SIG-M5 (cell line): ENCODE results near the gene FILIP1.
"Not testable (repeated sequence)": the region's sequence is repeated elsewhere in the genome, so short reads cannot be mapped to it uniquely, and the experiment has no call there.

Experiments used
- DNase-seq: peaks from one replicate; lab custom pipeline; 2025; lab: John Stamatoyannopoulos, UW

Gene FILIP1

DNA sequence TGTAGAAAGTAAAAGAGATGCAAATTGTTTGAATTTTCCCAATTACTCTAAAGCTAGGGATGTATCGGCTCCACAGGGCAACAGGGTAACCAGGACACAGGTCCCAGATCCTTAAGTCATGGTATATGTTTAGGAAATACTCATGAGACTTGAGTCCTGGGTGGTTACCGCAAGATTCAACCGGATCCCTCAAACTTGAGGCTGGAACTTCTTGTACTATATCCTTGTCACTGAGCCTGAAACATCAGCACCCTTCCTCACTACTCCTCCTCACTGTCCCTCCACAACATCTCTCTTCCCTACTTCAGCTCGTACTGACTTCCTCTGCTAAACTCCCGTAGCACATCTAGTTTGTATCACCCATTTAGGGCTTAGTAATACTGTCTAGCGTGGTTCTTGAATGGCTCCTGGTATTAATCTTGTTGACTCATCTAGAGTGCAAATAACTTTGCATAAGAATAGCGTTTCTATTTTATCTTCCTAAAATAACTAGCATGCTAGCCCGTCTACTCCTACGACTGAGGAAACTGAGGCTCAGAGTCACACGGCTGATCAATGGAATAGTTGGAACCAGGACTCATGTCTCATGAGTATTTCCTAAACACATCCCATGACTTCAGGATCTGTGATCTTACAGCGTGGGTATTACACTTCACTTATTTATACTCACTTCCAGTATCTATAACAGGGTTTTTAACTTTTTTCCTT lies 72.1 kb downstream of the FILIP1 start:
- no peak for DNase-seq

DNA sequence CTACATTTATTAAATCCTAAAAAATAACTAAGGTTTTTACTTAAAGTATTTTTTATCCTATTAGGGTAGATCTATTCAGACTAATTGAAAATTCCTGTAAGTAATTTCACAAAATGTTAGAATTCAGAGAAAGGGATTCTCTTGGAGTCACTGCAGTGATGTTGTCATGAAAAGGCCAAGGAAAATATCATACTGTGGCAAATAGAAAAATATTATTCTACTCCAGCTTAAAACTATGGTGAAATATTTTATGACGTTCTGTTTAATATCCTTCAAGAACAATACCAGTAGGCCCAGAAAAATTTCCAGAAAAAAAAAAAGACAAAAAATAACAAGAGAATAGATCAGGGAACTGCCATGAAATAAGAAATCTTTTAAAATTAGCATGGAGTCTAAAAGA lies 73.6 kb downstream of the FILIP1 start:
- DNase-seq: no peak

GRCh38 chr6:75419416-75419815 lies 74.2 kb downstream of the FILIP1 start:
- DNase-seq: no peak

- no peak for DNase-seq
These were observed 75.4 kb downstream of the FILIP1 start for GRCh38 chr6:75418233-75418632.

GRCh38 chr6:75416443-75416842 lies 77.2 kb downstream of the FILIP1 start:
- no peak for DNase-seq

- DNase-seq: no peak
These were observed 77.8 kb downstream of the FILIP1 start for GRCh38 chr6:75415804-75416203.

- no peak for DNase-seq
These were observed 79.1 kb downstream of the FILIP1 start for GRCh38 chr6:75414445-75415021.

- DNase-seq: no peak
These were observed 80.5 kb downstream of the FILIP1 start for GRCh38 chr6:75412969-75413662.

- not testable (repeated sequence) for DNase-seq
These were observed 83.0 kb downstream of the FILIP1 start for GRCh38 chr6:75410564-75410963.

DNA sequence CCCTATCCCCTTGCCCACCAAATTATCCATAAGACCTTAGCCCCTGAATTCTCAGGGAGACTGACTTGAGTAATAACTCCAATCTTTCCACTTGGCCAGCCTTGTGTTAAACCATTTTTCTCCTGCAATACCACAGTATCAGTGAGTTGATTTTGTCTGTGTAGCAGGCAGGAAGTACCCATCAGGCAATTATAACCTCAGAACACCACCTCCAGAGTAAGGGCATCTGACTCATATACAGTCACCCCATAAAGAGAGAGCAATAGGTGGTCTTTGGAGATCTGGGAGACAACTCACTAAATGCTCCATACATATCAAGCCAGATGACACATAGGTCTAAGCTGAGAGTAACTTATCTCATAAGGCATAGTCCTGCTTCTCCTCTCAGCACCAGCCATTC lies 83.7 kb downstream of the FILIP1 start:
- no peak for DNase-seq

- no peak for DNase-seq
These were observed 84.3 kb downstream of the FILIP1 start for GRCh38 chr6:75409286-75409685.

DNA sequence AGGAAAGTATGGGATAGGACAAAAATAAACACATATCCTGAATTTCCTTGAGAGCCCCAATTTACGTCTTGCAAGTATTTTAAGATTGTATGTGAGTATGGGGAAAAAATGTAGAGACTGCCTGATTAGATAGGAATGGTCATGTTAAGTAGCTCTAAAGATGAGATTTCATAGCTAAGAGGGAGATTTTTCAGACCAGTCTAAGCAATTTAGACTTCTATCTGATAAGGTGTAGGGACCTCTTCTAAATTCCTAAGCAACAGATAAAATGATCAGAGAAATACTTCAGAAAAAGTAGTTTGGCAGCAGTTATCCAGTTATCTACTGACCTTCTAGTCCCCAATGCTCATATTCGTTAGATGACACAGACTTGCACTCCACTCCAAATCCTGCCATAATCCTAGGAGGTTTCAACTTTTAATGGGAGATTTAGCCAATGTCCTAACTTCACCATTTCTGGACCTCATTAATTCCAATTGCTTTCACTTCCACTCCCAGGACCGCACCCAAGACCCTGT lies 90.0 kb downstream of the FILIP1 start:
- no peak for DNase-seq

DNA sequence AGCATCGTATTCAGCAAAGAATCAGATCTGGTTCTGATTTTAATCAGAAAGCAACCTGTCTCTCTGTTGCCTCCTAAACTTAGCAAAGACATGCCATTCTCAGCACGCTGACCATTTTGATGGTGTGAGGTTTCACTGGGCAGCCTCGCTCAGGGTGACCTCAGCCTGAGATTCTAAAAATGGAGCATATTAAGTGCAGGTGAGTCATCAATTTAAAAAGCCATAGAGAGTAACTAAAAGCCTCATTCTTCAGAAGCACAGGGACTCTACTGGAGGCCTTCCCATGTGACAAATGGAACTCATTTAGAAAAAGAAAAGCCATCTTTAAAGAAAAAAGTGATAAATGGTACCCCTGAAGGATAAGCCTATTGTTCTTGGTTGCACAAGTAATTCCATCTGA lies 91.3 kb downstream of the FILIP1 start:
- no peak for DNase-seq

GRCh38 chr6:75397656-75398465 lies 95.7 kb downstream of the FILIP1 start:
- DNase-seq: no peak

DNA sequence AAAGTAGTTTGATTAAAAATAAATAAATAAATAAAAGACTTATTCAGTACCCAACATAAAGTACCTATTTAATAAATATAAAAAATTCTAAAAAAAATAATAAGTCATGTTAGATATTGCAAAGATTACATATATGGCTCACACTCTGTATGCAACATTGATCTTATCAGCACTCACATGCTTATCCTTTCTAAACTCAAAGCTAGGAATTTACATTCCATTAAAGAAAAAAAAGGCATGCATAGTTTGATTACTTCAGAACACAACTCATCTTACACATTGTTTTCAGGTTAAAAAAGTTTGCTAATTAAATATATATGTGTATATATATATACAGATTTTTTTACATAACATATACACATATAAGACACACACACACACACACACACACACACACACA lies 96.4 kb downstream of the FILIP1 start:
- no peak for DNase-seq

DNA sequence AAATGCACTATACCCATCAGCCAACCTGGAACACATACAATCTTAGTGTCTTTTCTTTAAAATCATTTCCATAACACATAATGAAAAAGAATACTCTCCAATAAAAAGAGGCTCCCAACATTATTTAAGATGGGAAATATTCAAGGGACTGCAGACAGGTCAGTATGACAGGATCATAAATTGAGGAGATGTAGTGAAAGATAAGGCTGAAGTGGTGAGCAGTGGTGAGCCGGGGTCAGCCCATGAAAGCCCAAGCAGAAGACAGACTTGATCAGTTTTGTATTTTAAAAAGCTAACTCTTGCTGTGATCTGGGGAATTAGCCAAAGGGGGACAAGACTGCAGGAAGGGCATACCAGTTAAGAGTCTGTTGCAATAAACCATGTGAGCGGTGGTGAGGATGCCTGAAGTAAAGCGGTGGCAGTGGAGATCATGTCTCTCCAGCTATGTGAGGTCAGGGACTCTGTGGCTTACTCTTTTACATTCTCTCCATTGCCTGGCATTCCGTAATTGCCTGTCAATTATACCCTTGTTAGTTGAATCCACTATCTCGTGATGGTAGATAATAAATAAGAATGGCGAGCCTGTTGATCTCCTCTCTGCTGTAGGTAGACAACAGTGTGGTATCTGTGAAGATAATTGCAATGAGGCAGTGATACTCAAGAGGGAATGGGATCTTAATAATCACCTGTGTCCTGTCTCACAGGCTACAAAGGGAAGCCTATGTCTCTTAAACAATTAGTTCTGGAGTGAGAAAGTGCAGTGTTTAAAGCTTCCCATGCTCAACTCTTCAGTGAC lies 97.4 kb downstream of the FILIP1 start:
- DNase-seq: no peak

DNA sequence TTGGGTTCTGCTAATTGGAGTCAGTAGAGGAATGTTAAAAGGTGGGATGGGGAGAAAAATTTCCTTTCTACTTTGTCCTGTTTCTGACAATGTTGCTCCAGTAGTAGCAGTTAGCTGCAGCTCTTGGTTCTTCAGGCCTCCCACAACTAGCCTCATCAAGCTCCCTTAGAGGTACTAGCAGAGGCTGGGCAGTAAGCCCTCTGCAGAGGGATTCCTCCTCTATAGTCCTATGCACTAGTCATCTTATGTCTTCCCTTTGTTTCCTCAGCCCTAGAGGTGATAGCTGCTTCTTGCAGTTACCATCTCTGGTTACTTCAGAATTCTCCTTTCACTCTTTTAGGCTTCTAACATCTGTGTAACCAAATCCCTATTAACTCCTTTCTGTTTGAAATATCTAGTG lies 99.8 kb downstream of the FILIP1 start:
- DNase-seq: no peak

- no peak for DNase-seq
These were observed 102.3 kb downstream of the FILIP1 start for GRCh38 chr6:75391276-75391675.

GRCh38 chr6:75386050-75386770 lies 107.4 kb downstream of the FILIP1 start:
- DNase-seq: no peak

GRCh38 chr6:75384116-75384515 lies 109.5 kb downstream of the FILIP1 start:
- no peak for DNase-seq

DNA sequence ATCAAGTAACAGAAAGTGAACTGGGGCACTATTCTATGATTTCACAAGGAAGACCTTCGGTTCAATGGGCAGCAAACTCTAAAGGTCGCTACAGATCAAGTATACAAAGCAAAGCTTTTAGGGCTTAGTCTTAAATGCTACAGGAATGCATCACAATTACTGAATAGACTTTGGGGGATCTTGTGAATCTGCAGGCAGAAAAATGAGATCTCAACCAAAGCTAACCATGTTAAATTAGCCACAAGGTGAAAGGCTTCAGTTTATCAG lies 111.0 kb downstream of the FILIP1 start:
- no peak for DNase-seq
